ENCODE data around the gene CTDSPL.

Gene CTDSPL

GRCh38 chr3:37938011-37938410 lies 76.3 kb downstream of the CTDSPL start:
- no peak overlapping the region for H3K4me3 ChIP-seq (ENCODE audit: low read depth, low read length)
- DNase-seq (ENCODE audit: low read depth), result no peak
- TF ChIP-seq, protein P1, sequence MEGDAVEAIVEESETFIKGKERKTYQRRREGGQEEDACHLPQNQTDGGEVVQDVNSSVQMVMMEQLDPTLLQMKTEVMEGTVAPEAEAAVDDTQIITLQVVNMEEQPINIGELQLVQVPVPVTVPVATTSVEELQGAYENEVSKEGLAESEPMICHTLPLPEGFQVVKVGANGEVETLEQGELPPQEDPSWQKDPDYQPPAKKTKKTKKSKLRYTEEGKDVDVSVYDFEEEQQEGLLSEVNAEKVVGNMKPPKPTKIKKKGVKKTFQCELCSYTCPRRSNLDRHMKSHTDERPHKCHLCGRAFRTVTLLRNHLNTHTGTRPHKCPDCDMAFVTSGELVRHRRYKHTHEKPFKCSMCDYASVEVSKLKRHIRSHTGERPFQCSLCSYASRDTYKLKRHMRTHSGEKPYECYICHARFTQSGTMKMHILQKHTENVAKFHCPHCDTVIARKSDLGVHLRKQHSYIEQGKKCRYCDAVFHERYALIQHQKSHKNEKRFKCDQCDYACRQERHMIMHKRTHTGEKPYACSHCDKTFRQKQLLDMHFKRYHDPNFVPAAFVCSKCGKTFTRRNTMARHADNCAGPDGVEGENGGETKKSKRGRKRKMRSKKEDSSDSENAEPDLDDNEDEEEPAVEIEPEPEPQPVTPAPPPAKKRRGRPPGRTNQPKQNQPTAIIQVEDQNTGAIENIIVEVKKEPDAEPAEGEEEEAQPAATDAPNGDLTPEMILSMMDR (conservative IDR thresholded peaks at IDR 0.05; ENCODE audit: low read depth, low read length), result no peak

DNA sequence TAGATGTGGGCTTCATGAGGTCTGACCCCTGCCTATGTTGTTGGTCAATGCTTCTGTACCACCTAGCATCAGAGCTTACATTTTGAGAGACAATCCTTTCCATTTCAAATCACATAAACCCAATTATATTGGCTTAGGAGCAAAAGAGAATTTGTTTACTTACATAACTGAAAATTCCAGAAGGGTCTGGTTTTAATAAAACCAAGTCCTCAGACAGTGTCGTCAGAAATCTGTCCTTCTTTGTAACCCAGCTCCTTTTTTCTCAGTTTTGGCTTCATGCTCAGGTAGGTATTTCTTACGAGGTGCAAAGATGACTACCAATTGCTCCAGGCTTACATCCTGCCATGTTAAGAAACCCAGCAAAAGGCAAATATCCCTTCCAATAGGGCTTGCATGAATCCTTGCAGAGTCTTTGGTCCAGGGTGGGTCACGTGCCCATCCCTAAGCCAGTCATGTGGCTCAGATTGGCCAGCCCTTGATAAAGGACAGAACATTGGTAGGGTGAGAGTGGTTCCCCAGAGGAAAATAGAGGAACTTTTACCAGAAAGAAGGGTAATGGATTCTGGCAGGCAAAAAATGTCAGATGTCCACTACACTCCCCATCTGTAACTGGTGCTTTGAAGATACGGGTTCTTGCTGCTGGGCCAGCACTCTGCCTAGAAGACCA lies 78.7 kb downstream of the CTDSPL start:
- TF ChIP-seq, protein P1 (conservative IDR thresholded peaks at IDR 0.05; ENCODE audit: low read depth, low read length), result no peak
- H3K4me3 ChIP-seq (ENCODE audit: low read depth, low read length), result no peak overlapping the region
- DNase-seq (ENCODE audit: low read depth), result no peak

- no peak for DNase-seq (ENCODE audit: low read depth)
- H3K4me3 ChIP-seq (ENCODE audit: low read depth, low read length), result no peak overlapping the region
- TF ChIP-seq, protein P1 (conservative IDR thresholded peaks at IDR 0.05; ENCODE audit: low read depth, low read length), result no peak
Measured at GRCh38 chr3:37941608-37942508, 80.2 kb downstream of the CTDSPL start.

- DNase-seq (ENCODE audit: low read depth), result no peak
- TF ChIP-seq, protein P1 (conservative IDR thresholded peaks at IDR 0.05; ENCODE audit: low read depth, low read length), result no peak
Measured at GRCh38 chr3:37942646-37943045, 81.0 kb downstream of the CTDSPL start.

GRCh38 chr3:37943126-37943525 lies 81.4 kb downstream of the CTDSPL start:
- TF ChIP-seq, protein P1 (conservative IDR thresholded peaks at IDR 0.05; ENCODE audit: low read depth, low read length), result no peak
- no peak for DNase-seq (ENCODE audit: low read depth)
- H3K4me3 ChIP-seq (ENCODE audit: low read depth, low read length), result no peak overlapping the region

More at GRCh38 chr3:37942646-37943045, 81.0 kb downstream of the CTDSPL start:
- no peak overlapping the region for H3K4me3 ChIP-seq (ENCODE audit: low read depth, low read length)

GRCh38 chr3:37943631-37944314 lies 82.1 kb downstream of the CTDSPL start:
- no peak overlapping the region for H3K4me3 ChIP-seq (ENCODE audit: low read depth, low read length)
- no peak for DNase-seq (ENCODE audit: low read depth)
- TF ChIP-seq, protein P1 (conservative IDR thresholded peaks at IDR 0.05; ENCODE audit: low read depth, low read length), result no peak

All from choroid plexus epithelial cell (primary cell).